ENCODE data around the gene LINGO3.

LINGO3 gene

DNA sequence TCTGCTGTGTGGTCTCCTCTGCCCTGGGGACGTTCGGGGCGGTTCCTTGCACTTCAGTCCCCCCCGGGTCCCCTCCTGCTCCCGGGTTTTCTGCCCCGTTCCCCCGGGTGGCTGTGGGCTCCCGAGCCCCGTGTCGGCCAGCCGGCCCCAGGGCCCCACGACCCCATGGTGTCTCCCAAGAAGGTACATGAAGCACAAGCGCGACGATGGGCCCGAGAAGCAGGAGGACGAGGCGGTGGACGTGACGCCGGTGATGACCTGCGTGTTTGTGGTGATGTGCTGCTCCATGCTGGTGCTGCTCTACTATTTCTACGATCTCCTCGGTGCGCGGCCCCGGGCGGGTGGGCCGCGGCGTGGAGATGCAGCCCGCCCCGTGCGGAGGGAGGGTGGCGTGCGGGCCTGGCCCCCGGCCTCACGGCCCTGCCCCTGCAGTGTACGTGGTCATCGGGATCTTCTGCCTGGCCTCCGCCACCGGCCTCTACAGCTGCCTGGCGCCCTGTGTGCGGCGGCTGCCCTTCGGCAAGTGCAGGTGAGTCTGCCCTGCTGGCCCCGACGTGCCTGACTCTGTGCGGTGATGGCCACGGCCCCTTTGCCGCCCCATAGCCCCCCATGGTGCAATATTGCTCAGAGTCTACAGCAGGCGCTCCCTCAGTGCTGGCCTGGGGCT lies 31.8 kb upstream of the LINGO3 start:
- DNase-seq = no peak

- no peak for DNase-seq
These were observed 31.0 kb upstream of the LINGO3 start for GRCh38 chr19:2338751-2339643.

DNA sequence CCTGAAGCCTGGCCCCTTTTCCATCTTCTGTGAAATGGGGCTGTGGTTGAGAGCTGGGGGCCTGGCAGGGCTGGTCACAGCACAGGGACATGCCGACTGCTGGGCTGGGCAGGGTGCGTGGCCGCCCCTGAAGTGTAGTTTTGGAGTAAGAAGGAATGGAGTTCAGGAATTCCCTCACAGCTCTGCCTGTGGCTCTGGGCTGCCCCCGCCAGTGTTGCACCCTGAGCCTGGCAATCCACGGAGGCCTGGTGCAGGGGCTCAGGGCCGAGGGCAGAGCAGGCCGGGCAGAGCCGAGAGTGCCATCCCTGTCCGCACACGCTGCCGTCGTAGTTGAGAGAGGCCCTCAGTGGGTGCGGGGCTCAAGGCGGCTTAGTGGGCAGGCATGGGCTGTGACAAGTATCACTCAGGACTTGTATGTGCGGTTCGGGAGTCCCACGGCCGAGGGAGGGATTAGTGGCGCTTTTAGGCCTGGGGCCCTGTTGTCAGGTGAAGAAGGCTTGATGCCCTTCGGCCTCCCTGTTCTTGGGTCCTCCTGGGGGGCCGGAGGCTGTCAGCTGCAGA lies 30.2 kb upstream of the LINGO3 start:
- no peak for DNase-seq

DNA sequence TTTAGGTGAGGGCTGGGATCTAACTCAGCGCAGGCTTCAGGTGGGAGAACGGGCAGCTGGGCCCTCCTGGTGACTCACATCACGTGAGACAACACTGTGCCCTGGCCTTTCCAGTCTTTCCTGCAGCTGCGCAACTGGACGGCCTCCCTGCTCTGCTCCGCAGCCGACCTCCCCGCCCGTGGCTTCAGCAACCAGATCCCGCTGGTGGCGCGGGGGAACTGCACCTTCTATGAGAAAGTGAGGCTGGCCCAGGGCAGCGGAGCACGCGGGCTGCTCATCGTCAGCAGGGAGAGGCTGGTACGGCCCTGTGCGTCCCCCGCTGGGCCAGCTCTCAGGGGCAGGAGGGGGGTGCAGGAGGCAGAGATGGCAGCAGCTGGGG lies 29.4 kb upstream of the LINGO3 start:
- peak; percentile 64 for DNase-seq

DNA sequence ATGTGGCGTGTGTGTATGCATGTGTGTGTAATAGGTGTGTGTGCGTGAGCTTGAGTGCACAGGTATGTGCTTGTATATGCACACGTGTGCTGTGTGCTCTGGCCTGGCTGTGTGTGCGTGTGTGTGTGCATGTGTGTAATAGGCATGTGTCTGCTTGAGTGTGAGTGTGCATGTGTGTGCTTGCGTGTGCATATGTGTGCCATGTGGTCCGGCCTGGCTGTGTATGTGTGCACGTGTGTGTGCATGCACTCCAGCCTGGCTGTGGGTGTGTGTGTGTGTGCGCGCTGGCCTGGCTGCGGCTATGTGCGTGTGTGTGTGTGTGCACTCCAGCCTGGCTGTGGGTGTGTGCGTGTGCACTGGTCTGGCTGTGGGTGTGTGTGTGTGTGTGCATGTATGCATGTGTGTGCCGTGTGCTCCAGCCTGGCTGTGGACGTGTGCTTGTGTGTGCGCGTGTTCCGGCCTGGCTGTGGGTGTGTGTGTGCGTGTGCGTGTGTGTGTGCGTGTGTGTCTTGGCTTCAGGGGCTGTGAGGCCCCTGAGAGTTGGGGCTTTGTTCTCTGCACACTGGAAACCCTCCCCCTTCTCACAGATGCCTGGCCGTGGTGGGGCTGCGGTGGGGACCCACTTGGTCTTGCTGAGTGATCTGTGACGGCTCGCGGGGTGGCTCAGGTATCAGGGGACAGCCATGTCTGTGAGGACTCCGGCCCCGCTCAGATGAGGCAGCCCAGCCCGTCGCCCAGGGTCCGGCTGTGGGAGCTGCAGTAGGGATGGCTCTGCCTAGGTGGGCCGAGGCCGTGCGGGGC lies 28.8 kb upstream of the LINGO3 start:
- no peak for DNase-seq

- DNase-seq = no peak
These were observed 27.9 kb upstream of the LINGO3 start for GRCh38 chr19:2335848-2336247.

- no peak for DNase-seq
These were observed 27.3 kb upstream of the LINGO3 start for GRCh38 chr19:2334986-2335846.

- DNase-seq = no peak
These were observed 26.5 kb upstream of the LINGO3 start for GRCh38 chr19:2334426-2334825.

GRCh38 chr19:2333807-2334211 lies 25.9 kb upstream of the LINGO3 start:
- DNase-seq = no peak

DNA sequence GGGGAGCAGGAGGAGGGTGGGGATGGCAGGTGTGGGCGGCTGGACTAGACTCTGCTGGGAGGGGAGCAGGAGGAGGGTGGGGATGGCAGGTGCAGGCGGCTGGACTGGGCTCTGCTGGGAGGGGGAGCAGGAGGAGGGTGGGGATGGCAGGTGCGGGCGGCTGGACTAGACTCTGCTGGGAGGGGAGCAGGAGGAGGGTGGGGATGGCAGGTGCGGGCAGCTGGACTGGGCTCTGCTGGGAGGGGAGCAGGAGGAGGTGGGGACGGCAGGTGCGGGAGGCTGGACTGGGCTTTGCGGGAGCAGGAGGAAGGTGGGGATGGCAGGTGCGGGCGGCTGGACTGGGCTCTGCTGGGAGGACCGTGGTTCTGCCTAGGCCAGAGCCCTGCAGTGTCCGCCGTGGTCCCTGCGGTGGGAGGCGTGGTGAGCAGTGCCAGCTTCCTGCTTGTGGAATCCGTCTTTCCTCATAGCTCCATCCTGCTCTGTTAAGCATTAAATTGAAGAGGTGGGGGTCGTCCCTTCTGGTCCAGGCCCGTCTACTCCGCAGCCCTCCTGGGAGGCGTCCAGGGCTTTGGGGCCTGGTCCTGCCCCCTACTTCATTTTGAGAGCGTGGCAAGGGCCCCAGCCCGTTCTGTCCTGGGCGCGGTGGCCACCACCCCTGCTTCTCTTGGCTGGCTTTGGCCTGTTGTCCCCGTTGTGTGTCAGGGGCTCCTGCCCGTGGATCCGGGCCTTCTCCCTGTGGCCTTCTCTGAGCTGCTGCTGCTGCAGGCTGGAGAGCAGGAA lies 25.3 kb upstream of the LINGO3 start:
- DNase-seq = no peak

DNA sequence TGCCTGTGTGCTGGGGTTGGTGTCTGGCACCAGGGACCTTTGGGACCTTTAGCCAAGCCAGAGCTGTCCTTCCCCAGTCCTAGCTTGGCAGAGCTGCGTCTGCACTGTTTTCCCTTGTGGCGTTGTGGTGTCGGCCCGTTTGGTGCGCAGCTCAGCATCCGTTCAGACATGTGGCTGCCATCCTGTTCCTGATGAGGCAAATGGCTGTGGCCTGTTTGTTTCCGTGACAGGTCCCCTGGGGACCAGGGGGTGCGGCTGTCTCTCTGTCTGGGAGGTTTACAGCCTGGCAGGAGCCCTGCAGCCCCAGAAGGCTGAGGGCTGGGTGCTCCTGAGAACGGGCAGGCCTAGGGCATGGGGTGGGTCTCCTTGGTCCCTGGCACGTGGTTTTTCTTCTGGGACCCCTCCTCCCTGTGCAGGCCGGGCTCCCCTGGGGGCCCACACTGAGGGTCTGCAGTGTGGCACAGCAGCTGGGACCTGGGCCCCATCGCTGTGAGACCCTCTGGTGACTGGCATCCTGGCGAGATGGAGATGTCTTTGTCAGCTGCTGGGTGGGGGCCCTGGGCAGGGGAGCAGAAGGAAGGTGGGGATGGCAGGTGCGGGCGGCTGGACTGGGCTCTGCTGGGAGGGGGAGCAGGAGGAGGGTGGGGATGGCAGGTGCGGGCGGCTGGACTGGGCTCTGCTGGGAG lies 24.5 kb upstream of the LINGO3 start:
- no peak for DNase-seq

GRCh38 chr19:2331601-2332246 lies 23.8 kb upstream of the LINGO3 start:
- DNase-seq = no peak

GRCh38 chr19:2330632-2331284 lies 22.8 kb upstream of the LINGO3 start:
- DNase-seq = no peak

GRCh38 chr19:2330255-2330631 lies 22.3 kb upstream of the LINGO3 start:
- no peak for DNase-seq

DNA sequence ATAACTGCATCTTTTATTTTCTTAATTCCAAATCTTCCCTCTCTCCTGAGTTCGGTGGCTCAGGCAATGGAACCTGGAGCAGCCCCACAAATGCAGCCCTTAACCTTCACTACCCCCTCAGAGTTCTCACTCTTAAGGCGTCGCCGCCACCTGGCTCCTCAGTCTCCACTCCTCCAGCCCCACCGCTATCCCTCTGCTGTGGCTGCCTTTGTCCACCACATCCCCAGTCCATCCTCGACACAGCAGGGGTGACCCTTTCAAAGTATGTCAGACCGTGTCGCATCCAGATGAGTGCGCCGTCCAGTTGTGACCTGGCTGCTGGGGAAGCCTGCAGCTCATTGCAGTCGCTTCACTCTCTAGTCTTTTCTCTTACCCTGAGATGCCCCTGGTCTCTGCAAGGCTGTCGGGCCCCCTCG lies 21.6 kb upstream of the LINGO3 start:
- DNase-seq = no peak

GRCh38 chr19:2329149-2329478 lies 21.2 kb upstream of the LINGO3 start:
- no peak for DNase-seq

GRCh38 chr19:2328401-2329148 lies 20.6 kb upstream of the LINGO3 start, which contains the start of the genes LSM7 and SPPL2B:
Gene LSM7, minus strand, starts transcription at chr19:2328586. Its CDS starts 20 bp downstream, at chr19:2328566.
Gene SPPL2B, plus strand, starts transcription at chr19:2328684. Its CDS starts 26 bp downstream, at chr19:2328710.
- peak; percentile 88 for DNase-seq

DNA sequence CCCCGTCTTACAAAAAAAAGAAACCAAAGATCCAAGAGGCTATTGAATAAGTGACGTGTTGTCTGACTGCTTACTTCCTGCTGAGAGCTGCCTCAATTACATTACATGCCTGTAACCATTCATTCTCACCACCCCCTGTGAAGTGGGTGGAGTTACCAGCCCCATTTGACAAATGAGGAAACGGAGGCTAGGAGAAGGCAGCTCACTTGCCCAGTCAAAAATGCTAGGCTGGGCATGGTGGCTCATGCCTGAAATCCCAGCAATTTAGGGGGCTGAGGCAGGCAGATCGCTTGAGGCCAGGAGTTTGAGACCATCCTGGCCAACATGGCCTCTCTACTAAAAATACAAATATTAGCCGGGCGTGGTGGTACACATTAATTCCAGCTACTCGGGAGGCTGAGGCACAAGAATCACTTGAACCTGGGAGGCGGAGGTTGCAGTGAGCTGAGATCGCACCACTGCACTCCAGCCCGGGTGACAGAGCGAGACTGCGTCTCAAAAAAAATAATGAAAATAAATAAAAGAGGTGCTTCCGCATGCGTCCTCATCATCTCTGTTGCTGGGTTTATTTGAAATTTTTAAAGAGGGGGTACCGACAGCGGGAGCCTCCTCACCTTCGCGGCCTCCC lies 19.9 kb upstream of the LINGO3 start:
- DNase-seq = peak; percentile 84

Measured in fibroblast of skin of abdomen (primary cell).